ENCODE results near the gene RASL11B.

Gene RASL11B

GRCh38 chr4:52843351-52843750, 18.8 kb upstream of the RASL11B start:
- no peak for DNase-seq (ENCODE audit: low read depth)

GRCh38 chr4:52843958-52844357, 18.2 kb upstream of the RASL11B start:
- DNase-seq (ENCODE audit: low read depth) = no peak

DNA sequence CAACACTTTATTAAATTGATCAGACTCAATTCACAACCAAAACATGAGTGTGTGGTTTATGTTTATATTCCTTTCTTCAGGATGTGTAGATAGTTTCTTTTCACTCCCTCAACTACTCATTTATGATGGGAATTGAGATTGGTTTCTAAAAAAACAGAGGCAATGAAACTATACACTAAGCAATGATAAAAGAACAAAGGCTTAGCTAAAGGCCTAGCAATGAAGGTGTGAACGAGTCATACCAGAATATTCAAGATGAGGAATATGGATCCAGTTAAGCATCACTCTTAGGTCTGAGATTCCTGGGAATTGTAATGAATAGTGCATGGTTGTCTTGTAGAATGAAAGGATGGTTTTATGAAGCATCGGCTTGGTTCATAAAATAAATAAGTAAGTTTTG, 17.5 kb upstream of the RASL11B start:
- no peak for DNase-seq (ENCODE audit: low read depth)

GRCh38 chr4:52846502-52846901, 15.6 kb upstream of the RASL11B start:
- DNase-seq (ENCODE audit: low read depth) = no peak

GRCh38 chr4:52848254-52848653, 13.9 kb upstream of the RASL11B start:
- no peak for DNase-seq (ENCODE audit: low read depth)

DNA sequence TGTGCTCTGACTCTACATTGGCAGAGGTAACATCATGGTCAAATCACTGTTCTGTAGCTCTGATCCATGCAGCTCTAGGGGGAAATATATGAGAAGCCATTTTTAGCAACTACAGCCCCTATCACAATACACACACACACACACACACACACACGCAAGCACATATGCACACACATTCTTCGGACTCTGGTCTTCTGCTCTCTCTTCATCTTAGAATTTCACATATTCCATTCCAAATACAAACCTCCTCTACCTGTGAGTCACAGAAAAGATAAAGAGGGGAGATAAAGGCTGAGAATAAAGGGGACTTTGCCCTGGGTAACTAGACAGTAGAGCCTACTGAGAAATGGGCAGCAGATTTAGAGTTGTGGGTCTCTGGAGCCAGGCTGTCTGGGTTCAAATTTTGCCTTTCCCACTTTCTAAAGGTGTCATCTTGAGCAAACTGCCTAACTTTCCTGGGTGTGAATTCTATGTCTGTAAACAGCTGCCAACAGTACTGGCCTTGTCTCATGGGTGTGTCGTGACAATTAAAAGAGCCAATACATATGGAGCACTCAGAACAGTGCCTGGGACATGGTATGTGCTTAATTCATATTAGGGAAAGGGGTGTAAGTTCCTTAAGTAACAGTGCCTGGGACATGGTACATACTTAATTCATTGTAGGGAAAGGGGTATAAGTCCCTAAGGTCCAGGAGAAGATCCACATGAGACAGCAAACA, 11.6 kb upstream of the RASL11B start:
- no peak for DNase-seq (ENCODE audit: low read depth)

DNA sequence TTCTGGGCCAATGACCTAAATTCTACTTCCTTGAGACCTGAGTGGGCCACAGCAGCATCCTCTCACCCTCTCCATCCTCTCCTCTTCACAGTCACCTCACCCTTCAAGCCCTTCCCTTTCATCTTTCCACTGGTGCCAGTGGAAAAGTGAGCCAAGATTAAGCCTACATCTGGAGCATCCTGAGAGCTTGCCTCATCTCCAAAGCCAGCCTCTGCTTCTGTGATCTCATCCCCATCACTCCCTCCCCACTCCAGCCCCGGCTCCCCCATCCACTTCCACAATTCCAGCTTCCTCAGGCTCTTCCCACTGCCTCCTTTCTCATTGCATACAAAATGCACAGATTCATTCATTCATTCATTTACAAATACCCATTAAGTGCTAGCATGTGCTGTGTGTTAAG, 10.1 kb upstream of the RASL11B start:
- DNase-seq (ENCODE audit: low read depth) = no peak

DNA sequence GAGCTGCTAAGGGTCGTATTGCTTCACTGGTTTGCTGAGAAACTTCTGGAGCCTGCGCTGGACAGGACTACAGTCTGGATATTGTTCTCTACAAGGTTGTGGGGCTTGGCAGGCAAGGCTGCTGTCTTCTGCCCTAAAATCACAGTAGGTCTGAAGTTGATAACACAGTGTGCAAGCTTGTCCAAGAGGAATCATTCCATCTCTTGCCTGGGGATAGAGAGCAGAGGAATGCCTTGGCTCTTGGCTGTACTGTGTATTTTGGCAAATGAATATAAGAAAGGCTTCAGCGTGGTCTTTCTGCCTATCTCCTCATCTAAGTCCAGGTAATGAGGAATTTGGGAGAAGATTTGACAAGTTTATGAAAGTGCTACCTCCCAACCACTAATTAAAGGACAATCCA, 9.4 kb upstream of the RASL11B start:
- DNase-seq (ENCODE audit: low read depth) = no peak

DNA sequence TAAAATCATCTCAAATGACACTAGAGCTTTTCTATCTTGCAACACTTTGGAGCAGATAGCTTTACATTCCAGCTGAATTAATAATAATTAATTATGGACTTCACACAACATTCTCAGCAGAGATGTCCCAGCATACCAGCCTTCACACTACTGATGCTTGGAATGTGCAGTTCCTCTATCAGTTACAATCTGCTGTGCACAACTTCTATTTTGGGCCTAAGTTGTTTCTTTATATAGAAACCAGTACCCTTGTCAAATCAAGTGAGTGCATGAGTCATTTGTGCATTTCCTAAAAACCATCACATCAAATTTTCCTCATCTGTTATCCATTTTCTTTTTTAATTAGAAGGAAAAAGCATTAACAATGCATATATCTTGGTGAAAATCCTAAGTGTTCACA, 8.8 kb upstream of the RASL11B start:
- DNase-seq (ENCODE audit: low read depth) = no peak

- no peak for DNase-seq (ENCODE audit: low read depth)
Measured at GRCh38 chr4:52856801-52857200, 5.3 kb upstream of the RASL11B start.

DNA sequence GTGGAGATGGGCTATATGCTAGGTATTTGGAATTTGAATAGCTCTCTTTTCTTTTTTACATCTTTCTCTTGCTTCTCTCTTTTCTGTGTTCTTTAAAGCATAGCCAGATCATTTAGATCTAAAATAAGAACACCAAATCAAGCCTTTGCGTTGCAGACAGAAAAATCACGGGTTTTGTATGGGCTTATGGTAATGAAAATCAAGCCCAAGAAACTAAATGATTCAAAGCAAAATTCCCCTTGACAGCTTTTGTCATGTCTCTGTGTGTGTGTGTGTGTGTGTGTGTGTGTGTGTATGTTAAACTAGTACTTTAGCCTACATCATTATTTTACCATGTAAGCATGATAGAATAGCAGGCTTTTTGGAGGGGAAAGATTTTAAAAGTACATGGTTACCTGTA, 1.8 kb upstream of the RASL11B start:
- no peak for DNase-seq (ENCODE audit: low read depth)

- DNase-seq (ENCODE audit: low read depth) = no peak
Measured at GRCh38 chr4:52861171-52861823, 820 bp upstream of the RASL11B start.

DNA sequence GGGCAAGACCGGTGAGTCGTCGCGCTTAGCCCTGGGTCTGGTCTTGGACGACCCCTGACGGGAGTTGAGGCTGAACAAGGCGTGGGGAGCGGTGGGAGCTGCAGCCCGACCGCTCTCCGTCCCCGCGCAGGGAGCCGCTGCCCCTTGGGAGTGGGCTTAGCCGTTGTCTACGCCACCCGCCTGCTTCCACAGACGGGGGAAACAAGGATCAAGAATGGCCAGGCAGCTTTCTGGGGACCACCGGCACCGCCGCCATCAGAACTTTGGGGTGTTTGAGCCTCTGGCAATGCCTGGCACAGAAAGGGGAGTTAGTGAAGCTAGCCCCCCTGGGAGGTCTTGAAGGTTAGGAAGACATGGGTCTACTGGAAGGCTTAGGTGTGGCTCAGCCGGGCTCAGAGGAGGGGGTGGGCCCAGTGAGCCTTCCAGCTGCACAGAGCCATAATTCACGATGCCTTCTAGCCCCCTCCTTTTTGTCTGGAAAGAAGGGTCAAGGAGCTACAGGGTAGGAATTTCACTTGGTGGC, 583 bp downstream of the RASL11B start:
- DNase-seq (ENCODE audit: low read depth) = no peak

GRCh38 chr4:52863324-52863723, 1.2 kb downstream of the RASL11B start:
- no peak for DNase-seq (ENCODE audit: low read depth)

DNA sequence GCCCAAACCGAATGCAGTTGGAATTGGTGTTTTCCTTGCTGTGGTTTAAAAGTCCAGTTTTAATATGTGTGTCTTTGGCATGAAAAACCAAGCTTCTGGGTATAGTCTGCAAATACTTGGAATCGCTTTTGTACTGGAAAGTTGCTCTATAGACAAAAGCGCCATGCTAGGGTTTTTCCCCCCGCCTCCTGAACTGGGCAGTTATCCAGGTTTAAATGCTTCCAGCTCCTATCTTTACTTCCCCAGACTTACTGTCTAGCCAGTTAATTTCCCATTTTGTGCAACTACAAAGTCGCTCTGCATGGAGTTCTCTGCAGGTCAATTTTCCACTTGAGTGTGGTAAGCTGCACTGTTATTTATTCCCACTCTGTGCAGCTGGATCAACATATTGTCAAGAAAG, 2.7 kb downstream of the RASL11B start:
- no peak for DNase-seq (ENCODE audit: low read depth)

DNA sequence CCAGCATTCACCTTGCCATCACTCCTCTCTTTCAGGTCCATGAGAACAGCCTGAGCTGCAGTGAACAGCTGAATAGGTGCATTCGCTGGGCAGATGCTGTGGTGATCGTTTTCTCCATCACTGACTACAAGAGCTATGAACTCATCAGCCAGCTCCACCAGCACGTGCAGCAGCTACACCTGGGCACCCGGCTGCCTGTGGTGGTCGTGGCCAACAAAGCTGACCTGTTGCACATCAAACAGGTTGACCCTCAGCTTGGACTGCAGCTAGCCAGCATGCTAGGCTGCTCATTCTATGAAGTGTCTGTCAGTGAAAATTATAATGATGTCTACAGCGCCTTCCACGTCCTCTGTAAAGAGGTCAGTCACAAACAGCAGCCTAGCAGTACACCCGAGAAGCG, 3.2 kb downstream of the RASL11B start:
- no peak for DNase-seq (ENCODE audit: low read depth)

- DNase-seq (ENCODE audit: low read depth) = no peak
Measured at GRCh38 chr4:52866734-52867133, 4.6 kb downstream of the RASL11B start.

- DNase-seq (ENCODE audit: low read depth) = no peak
Measured at GRCh38 chr4:52867163-52867562, 5.0 kb downstream of the RASL11B start.

- DNase-seq (ENCODE audit: low read depth) = no peak
Measured at GRCh38 chr4:52868133-52868532, 6.0 kb downstream of the RASL11B start.

- DNase-seq (ENCODE audit: low read depth) = no peak
Measured at GRCh38 chr4:52869196-52869595, 7.1 kb downstream of the RASL11B start.

DNA sequence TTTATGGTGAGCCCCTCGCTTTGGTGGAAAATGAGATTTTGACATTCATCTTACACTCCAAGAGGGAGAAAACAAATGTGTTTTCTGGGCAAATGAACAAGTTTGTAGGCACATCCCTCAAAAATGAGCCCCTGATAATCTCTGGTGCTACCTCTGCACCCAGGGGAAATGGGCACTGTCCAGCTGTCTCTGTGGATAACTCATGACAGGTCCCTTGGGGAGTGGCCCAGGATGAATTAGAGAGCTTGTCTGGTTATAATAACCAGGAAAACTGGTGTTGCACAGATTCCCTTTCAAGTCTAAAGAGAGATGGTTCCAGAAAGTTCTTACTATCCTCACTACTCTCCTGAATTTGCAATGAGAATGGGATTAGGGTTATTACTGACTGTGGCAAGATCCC, 7.5 kb downstream of the RASL11B start:
- no peak for DNase-seq (ENCODE audit: low read depth)

GRCh38 chr4:52870225-52870624, 8.1 kb downstream of the RASL11B start:
- DNase-seq (ENCODE audit: low read depth) = no peak

DNA sequence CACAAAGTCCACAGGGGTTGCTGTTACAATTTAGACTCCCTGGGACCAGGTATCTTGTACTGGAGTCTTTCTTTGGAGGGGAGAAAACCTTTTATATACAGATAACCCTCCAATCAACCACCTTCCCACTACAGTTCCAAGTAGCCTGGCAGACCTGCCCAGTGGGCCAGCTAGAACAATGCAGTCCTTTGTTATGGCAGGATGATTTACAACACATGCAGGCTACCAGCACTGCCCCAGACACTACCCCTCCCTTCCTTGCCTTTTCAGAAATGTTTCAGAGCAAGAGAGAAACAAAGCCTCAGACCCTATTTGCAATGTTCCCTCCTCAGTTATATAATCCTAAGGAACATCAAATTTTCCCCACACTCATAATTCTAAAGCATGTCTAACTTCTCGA, 11.1 kb downstream of the RASL11B start:
- DNase-seq (ENCODE audit: low read depth) = no peak

- DNase-seq (ENCODE audit: low read depth) = no peak
Measured at GRCh38 chr4:52873861-52874343, 11.8 kb downstream of the RASL11B start.

Data from stimulated activated CD8-positive, alpha-beta memory T cell treated with anti-CD3 and anti-CD28 coated beads, Interleukin-12 subunit alpha, Interleukin-12 subunit beta, amount 100 ng/mL, for 1 hour (primary cell).